ENCODE measurements around the gene OR2V2.
"Not testable (repeated sequence)": the region's sequence is repeated elsewhere in the genome, so short reads cannot be mapped to it uniquely, and the experiment has no call there.

Gene OR2V2

GRCh38 chr5:181129601-181130000 lies 17.8 kb upstream of the OR2V2 start:
- no peak overlapping the region for H3K27ac Mint-ChIP-seq
- H3K9me3 Mint-ChIP-seq: no peaks in the 10 kb centered on the region
- H3K4me3 Mint-ChIP-seq: no peak overlapping the region
- H3K27me3 Mint-ChIP-seq: peaks cover 41% of the 10 kb centered on the region
- no peaks in the 10 kb centered on the region for H3K36me3 Mint-ChIP-seq
- no peaks in the 10 kb centered on the region for H3K4me1 Mint-ChIP-seq

DNA sequence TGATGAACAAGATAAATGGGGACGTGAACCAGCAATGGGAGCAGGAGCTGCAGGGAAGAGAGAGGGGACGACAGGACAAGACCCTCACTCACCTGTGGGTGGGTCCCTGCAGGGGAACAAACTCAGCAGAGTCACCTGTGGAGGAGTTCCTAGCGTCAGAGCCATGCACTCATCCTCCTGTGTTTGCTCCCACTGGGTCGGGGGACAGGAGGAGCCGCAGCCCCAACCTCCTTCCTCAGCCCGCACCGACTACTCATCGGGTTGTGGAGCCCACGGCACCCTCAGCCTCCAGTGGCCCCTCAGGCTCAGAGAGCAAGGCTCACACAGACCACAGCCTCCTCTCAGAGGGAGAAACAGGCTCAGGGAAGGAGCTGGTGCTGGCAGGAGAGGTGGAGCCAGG lies 17.3 kb upstream of the OR2V2 start:
- not testable (repeated sequence) for H3K9me3 Mint-ChIP-seq, H3K27ac Mint-ChIP-seq, H3K36me3 Mint-ChIP-seq, H3K4me3 Mint-ChIP-seq, H3K4me1 Mint-ChIP-seq
- H3K27me3 Mint-ChIP-seq: peaks cover 38% of the 10 kb centered on the region

DNA sequence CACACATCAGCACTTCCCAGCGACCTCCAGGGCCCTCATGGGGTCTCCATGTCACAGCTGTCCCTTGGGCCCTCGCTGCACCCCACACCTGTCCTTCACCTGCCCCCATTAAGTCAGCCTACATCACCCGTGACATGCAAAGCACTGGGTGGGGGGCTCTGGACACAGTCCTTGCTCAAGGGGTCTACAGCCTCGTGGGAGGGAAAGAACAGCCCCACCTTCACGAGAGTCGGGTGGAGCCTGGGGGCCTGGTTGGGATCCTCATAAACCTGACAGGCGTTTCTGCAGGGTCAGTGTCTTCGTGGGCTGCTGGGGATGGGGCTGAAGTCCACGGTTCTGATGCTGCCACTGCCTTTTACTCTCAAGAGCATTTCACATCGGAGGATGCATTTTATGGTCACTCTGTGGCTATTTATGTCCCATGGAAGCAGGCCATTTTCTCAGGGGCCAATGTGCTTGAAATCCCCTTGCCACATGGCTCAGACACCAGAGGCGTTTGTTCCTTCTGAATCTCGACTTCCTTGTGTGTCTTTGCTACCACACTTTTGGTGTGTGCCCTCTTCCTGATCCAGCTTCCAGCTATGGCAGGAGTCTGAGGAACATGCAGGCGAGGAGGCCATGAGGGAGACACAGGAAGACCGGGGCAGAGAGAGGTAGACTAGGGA lies 16.4 kb upstream of the OR2V2 start, which contains the start of gene OR2V1:
OR2V1 (minus strand) TSS at position 338 of the 665 bp plus-strand sequence. CDS start 5,865 bp downstream, outside the sequence.
- Mint-ChIP-seq H3K27me3 (peaks cover 41% of the 10 kb centered on the region), H3K9me3 (peaks cover 5% of the 10 kb centered on the region), H3K4me3 (no peak within 1 kb of the TSS), H3K36me3 (peaks cover 3% of the 10 kb centered on the region), H3K27ac (no peak within 1 kb of the TSS), H3K4me1 (no peaks in the 10 kb centered on the region)

DNA sequence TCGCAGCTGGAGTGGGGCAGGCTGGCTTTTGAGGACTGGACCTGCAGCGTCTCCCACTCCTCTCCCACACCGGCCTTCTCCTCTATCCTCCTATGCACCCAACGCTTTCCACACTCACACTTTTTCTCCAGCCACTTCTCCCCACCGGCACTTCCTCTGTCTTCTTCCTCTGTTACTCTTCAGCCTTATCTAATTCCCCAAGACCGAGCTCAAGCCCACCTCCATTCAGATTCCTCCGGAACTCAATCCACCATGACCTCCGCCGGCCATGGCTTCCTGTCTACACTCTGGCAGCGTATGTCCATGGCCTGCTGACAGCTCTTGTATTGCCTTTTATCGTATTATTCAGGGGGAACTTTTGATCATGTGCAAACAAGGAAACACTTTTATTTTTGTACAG lies 15.9 kb upstream of the OR2V2 start:
- H3K4me3 Mint-ChIP-seq: no peak overlapping the region
- peaks cover 5% of the 10 kb centered on the region for H3K9me3 Mint-ChIP-seq
- H3K36me3 Mint-ChIP-seq: peaks cover 3% of the 10 kb centered on the region
- H3K27me3 Mint-ChIP-seq: peaks cover 37% of the 10 kb centered on the region
- H3K27ac Mint-ChIP-seq: no peak overlapping the region
- no peaks in the 10 kb centered on the region for H3K4me1 Mint-ChIP-seq

DNA sequence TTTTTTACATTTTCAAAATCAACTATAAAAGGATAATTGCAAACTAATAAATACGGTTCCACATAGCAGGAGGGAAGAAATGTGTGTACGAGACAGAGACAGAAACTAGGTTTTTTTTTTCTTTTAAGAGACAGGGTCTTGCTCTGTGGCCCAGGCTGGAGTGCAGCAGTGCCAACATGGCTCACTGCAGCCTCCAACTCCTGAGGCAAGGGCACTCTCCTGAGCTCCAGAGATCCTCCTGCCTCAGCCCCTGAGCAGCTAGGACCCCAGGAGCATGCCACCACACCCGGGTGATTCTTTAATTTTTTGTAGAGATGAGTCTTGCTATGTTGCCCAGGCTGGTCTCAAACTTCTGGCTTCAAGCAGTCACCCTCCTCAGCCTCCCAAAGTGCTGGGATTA lies 14.3 kb upstream of the OR2V2 start:
- Mint-ChIP-seq H3K36me3 (peaks cover 3% of the 10 kb centered on the region), H3K27me3 (peaks cover 35% of the 10 kb centered on the region), H3K4me1 (no peaks in the 10 kb centered on the region), H3K27ac (no peak overlapping the region), H3K9me3 (peaks cover 5% of the 10 kb centered on the region), H3K4me3 (no peak overlapping the region)

GRCh38 chr5:181133610-181134231 lies 13.7 kb upstream of the OR2V2 start:
- H3K4me1 Mint-ChIP-seq: no peaks in the 10 kb centered on the region

GRCh38 chr5:181134259-181134658 lies 13.1 kb upstream of the OR2V2 start:
- Mint-ChIP-seq H3K27ac (no peak overlapping the region), H3K36me3 (peaks cover 3% of the 10 kb centered on the region), H3K4me1 (no peaks in the 10 kb centered on the region), H3K27me3 (peaks cover 29% of the 10 kb centered on the region), H3K9me3 (peaks cover 8% of the 10 kb centered on the region), H3K4me3 (no peak overlapping the region)

More at GRCh38 chr5:181133610-181134231, 13.7 kb upstream of the OR2V2 start:
- Mint-ChIP-seq H3K9me3 (peaks cover 5% of the 10 kb centered on the region), H3K4me3 (no peak overlapping the region), H3K27me3 (peaks cover 32% of the 10 kb centered on the region), H3K36me3 (peaks cover 3% of the 10 kb centered on the region), H3K27ac (no peak overlapping the region)

- Mint-ChIP-seq H3K36me3 (peaks cover 3% of the 10 kb centered on the region), H3K9me3 (peaks cover 24% of the 10 kb centered on the region), H3K4me3 (no peak overlapping the region), H3K27me3 (peaks cover 23% of the 10 kb centered on the region), H3K27ac (no peak overlapping the region), H3K4me1 (no peaks in the 10 kb centered on the region)
Measured at GRCh38 chr5:181136361-181136955, 10.9 kb upstream of the OR2V2 start.

GRCh38 chr5:181138258-181138657 lies 9.1 kb upstream of the OR2V2 start:
- no peak overlapping the region for H3K4me3 Mint-ChIP-seq
- H3K36me3 Mint-ChIP-seq: peaks cover 3% of the 10 kb centered on the region

DNA sequence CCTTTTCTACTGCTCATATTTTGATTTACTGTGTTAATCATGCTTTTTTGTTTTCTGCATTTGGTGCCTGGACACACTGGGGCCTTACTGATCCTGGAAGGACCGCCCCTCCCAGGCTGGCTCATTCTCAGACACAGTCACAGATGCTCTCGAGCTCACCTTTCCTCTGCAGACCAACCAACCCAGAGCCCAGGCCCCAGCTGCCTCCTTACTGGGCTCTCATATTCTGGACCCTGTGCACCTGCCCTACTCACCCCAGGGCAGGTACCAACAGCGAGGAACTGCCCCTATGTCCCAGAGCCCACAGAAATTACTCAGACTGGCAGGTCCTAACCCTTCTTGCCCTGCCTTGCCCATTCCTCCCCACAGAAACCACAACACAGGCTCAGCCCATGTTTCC lies 6.6 kb upstream of the OR2V2 start:
- Mint-ChIP-seq H3K36me3 (no peaks in the 10 kb centered on the region), H3K27ac (no peak overlapping the region), H3K4me1 (no peaks in the 10 kb centered on the region), H3K4me3 (no peak overlapping the region), H3K27me3 (peaks cover 28% of the 10 kb centered on the region), H3K9me3 (peaks cover 20% of the 10 kb centered on the region)

More at GRCh38 chr5:181138258-181138657, 9.1 kb upstream of the OR2V2 start:
- peaks cover 24% of the 10 kb centered on the region for H3K9me3 Mint-ChIP-seq
- H3K27me3 Mint-ChIP-seq: peaks cover 24% of the 10 kb centered on the region
- no peaks in the 10 kb centered on the region for H3K4me1 Mint-ChIP-seq
- H3K27ac Mint-ChIP-seq: no peak overlapping the region

DNA sequence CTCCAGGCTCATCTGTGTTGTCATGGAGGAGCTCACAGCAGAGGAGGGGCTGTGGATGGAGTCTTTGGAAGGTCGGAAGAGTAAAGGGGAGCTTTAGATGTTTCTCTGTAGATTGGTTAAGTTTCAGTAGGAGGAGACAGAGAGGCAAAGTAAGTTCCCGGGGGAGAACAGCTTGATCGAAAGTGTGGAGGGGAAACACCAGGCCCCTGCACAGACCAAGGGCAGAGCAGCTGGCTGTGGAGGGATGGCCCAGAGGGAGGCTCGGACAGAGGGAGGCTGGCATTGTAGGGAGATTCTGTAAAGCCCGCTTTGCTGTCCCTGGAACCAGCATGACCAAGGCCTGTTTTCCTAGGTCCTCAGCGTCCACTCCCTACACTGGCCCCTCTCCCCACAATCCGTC lies 5.3 kb upstream of the OR2V2 start:
- Mint-ChIP-seq H3K4me3 (no peak overlapping the region), H3K27me3 (peaks cover 32% of the 10 kb centered on the region), H3K27ac (no peak overlapping the region), H3K36me3 (no peaks in the 10 kb centered on the region), H3K4me1 (no peaks in the 10 kb centered on the region), H3K9me3 (peaks cover 20% of the 10 kb centered on the region)

DNA sequence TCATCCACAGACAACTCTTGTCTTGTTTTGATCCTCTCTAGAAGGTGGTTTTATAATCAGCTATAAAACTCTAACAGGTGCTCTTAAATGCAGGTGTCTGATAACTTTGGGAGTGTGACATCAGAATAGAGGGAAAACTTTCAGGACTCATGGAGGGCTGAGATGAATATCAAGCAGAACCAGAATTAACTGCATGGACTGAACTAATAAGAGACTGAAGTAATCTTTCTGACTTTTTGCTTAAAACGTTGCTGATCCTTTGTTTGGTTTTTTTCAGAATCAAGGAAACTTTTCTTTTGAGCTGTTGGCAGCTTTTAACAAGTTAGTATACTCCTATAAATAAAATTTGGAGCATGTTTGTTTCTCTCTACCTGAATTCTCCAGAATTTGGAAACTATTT lies 2.3 kb upstream of the OR2V2 start:
- H3K36me3 Mint-ChIP-seq: no peaks in the 10 kb centered on the region
- H3K27ac Mint-ChIP-seq: no peak overlapping the region
- H3K4me3 Mint-ChIP-seq: no peak overlapping the region
- peaks cover 47% of the 10 kb centered on the region for H3K27me3 Mint-ChIP-seq
- peaks cover 8% of the 10 kb centered on the region for H3K9me3 Mint-ChIP-seq
- H3K4me1 Mint-ChIP-seq: no peaks in the 10 kb centered on the region

DNA sequence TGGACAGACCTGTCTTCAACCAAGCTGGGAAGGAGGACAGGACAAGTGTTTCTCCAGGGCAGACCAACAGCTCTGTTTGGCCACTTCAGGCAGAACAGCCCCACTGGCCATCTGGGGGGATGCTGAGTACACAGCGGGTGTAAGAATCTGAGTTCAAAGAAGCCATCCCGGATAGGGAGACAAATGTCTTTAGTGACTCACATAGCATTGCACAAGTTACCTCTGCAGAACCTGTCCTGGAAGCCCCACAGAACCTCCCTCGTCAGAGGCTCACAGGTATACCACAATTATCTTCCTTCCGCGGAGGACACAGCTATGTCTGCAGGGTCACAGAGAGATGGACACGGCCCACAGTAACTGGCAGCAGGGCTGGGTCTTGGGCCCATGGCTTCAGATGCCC lies 2.0 kb downstream of the OR2V2 start:
- Mint-ChIP-seq H3K9me3 (no peaks in the 10 kb centered on the region), H3K4me3 (no peak overlapping the region), H3K4me1 (peaks cover 5% of the 10 kb centered on the region), H3K36me3 (no peaks in the 10 kb centered on the region), H3K27ac (no peak overlapping the region), H3K27me3 (peaks cover 33% of the 10 kb centered on the region)

DNA sequence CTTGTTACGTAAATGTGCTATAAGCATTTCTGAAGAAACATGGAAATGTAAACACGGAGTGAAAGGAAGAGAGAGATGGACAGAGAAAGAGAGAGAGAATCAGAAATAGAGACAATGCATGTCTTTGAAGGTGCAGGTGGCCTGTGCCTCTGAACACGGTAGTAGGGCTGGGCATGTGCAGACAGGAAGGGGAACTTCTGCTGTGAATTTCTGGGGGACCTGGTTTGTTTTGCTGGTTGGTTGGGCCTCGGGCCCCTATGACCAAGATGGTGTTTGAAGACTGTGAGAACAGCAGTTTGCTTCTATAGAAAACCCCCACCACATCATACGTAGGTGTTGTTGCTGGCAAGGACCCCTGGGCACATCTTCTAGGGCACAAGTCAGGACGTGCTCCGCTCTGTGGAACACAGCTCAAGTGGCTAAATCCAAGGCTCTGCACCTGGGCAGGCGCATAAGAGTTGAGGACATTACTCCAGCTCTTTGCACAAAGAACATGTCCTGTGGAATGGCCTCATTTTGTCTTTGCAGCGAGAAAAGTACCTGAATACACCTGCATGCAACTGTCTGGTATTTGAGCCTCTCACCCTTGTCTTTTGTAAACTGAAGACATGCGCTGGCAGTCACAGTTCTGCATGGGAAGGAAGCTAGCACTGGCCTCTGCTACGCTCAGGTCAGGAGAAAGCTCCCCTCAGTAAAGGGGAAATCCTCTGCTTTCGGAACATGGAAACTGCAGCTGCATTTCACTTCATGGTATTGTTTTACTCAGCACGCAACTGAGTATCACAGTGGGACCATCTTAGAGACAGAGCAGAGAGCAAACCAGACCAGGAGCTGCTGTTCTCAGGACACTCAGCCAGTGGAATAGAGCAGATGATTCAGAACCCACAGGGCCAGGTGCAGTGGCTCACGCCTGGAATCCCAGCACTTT lies 2.7 kb downstream of the OR2V2 start:
- Mint-ChIP-seq H3K4me3 (no peak overlapping the region), H3K27me3 (peaks cover 32% of the 10 kb centered on the region), H3K4me1 (peaks cover 5% of the 10 kb centered on the region), H3K27ac (no peak overlapping the region), H3K9me3 (no peaks in the 10 kb centered on the region), H3K36me3 (no peaks in the 10 kb centered on the region)

GRCh38 chr5:181151146-181151545 lies 3.8 kb downstream of the OR2V2 start:
- H3K4me1 Mint-ChIP-seq: peaks cover 5% of the 10 kb centered on the region
- H3K36me3 Mint-ChIP-seq: no peaks in the 10 kb centered on the region
- peaks cover 31% of the 10 kb centered on the region for H3K27me3 Mint-ChIP-seq
- no peak overlapping the region for H3K27ac Mint-ChIP-seq
- no peak overlapping the region for H3K4me3 Mint-ChIP-seq
- no peaks in the 10 kb centered on the region for H3K9me3 Mint-ChIP-seq

Measured in activated naive CD4-positive, alpha-beta T cell treated with anti-CD3 and anti-CD28 coated beads, Interleukin-2, amount 50 U/mL, for 24 hours (primary cell).